MV-4-11 (cell line): ENCODE results near the gene AHCYL1.
A peak's percentile ranks its signal among the peaks of the same experiment; 100 is the strongest.
"Not testable (repeated sequence)": the region's sequence is repeated elsewhere in the genome, so short reads cannot be mapped to it uniquely, and the experiment has no call there.

Experiments used
- DNase-seq: peaks from one replicate; lab custom pipeline; 2025; lab: John Stamatoyannopoulos, UW

Gene AHCYL1

DNA sequence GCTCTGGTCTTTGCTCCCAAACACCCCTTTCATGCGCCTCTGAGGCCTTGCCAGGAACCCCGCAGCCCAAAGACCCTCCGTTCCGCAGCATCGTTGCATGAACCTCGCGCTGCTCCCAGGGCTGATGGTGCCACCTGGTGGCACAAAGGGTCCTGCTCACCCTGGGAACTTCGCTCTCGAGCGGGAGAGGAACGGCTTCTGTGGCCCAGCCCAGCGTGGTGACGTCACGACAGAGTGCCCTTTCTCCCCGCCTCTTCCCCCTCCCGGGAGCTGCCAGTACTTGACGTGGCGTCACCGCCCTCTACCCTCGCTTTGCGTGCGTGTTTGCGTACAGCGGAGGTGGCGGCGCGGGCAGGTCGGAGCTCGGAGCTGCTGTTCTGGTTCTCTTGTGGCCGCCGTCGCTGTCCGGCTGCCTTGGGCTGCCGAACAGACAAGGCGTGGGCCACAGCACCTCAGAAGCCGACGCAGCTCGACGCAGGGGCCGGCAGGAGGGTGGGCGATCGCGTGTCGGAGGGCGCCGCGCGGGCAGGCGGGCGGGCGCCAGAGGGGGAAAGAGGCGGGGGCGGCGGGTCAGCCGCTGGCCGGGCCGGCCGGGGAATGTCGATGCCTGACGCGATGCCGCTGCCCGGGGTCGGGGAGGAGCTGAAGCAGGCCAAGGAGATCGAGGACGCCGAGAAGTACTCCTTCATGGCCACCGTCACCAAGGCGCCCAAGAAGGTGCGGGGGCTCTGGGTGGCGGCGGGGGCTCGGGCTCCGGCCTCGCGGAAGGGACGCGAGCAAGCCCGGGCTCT is at the start of gene AHCYL1:
Gene AHCYL1 (plus strand): TSS at position 310 of the 791 bp plus-strand sequence. CDS start 288 bp downstream, at position 598.
- DNase-seq = peak; percentile 97

DNA sequence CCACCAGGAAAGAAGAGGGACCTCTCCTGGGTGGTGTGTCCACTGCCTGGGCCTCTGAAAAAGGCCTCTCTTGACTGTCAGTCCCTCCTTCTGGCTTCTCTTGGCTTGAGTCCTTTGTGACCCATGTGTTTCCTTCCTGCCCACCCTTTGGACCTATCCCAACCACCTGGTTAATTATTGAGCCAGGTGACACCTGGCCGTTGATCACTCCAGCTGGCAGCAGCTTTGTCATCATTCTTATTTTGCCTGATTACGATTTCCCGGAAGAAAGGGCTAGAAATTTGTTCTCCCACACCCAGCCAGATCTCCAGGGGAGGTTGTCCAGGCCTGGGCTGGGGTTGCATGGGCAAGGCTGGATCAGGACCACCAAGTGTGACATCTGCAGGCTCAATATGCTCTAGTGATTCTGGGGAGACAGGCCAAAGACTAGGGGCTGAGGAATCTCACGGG is 49.1 kb upstream of the AHCYL1 start:
- no peak for DNase-seq

DNA sequence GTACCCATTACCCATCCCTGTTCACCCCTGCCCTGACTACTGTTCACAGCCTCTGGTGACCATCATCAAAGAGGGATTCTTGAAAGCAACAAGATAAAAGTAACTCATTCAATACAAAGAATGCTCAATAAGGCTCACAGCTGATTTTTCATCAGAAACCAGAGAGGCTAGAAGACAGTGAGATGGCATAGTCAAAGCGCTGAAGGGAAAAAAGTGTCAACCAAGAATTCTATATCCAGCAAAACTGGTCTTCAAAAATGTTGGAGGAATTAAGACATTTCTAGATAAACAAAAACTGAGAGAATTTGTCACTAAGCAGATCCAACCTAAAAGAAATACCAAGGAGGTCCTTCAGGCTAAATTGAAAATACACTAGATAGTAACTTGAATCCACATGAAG is 46.8 kb upstream of the AHCYL1 start:
- no peak for DNase-seq

DNA sequence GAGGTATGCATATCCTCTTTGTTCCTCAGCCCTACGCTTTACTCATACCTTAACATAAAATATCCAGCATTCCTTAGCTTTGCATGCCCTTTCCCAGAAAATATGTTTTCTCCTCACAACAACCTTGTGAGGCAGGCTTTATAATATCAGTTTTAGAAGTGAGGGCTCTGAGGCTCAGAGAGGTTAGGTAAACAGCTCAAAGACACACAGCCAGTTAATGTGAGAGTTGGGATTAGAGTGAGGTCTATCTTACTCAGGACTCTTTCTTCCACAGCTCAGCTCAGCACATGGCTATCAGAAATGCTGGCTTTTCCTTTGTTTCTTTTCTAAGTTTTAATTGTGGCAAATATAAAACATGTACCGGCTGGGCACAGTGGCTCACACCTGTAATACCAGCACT is 46.0 kb upstream of the AHCYL1 start:
- DNase-seq = no peak

DNA sequence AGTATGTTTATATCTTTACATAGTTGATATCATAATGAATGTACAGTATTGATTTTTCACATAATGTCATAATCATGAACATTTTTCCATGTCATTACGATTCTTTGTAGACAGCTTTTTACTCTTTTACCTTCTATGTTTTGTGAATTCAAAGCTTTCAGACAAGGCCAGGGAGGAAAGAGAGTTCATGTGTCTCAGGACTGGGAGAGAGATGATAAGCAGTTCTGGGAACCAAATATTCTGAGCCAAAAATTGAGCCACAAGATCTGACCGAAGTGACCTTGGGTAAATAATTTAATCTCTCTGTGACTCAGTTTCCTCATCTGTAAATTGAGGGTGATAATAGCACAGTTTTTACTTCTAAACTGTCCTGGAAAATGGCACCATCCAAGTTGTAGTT is 42.1 kb upstream of the AHCYL1 start:
- no peak for DNase-seq

DNA sequence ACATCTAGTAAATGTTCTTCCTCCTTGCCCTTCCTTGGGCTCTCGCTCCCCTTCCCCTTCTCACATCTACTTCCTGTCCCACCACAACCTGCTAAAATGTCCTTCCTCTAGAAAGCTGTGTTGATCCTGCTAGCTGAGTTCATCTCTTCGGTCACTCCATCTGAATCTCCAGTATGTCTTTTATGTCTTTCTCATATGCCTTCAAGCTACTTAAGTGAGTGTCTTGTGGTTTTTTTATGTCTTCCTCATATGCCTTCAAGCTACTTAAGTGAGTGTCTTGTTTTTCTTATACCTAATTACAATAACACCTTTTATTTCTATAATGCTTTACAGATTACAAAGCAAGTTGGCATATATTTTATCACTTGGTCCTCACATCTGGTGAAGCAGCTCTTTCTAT is 40.0 kb upstream of the AHCYL1 start:
- peak; percentile 61 for DNase-seq

DNA sequence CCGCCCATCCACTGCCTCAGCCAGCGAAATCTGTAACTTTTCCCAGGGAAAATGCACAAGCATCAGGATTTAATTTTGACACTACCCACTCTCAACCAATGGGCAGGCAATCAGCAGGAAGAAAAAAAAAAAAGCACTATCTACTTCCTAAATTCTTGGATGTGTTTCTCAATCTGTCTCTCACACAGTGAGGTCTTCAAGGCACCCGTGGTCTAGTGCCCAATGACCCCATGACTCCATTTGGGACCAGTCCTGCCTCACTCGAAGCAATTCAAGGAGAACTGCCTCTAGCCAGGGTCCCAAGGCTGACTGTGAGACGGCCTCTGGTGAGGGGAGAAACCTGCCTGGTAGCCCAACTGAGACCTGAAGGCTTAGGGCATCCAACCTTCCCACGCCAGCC is 38.1 kb upstream of the AHCYL1 start:
- peak; percentile 59 for DNase-seq

DNA sequence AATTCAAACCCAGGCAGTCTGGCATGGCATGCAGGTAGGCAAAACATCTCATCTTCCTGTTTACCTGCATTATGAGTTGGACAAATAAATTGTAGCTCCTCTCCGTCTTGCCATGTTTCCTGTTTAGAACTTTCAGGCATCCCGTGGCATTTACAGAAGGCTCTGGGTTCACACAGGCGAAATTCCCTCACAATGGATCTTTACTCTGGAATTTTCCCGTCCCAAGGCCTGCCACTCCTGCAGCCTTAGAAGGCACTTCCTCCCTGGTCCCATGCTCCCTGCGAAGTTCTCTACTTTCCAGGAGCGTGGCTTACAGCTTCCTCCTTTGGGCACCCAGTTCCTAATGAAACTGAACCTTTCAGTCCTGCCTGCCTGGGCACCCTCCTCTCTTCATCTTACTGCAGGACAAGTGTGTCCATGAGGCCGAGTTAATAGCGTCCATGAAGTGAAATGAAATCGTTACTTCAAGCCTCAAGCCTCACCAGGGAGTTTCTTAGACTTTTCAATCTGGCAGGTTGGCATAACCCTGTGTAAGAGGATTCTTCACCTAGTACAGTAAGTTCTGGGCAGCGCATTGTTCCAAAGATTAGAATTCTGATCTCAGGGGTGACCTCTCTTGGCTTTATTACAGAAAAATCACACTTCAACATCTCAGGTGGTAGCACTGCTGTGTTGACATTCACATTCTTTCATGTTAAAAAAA is 36.8 kb upstream of the AHCYL1 start:
- peak; percentile 7 for DNase-seq

DNA sequence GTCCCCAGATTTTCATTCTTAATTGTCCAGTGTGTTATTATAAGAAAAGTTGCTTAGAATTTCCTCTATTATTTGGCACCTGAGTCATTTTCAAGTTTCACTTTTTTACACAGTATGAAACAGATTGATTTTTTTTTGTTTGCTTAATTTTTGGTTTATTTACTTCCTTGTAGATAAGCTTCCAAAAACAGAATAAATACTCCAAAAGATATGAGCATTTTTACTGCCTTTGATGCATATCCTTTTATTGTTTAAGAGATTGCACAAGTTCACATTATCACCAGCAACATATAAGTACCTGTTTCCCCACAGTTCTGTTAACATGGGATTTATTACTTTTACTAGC is 36.3 kb upstream of the AHCYL1 start:
- DNase-seq = no peak

DNA sequence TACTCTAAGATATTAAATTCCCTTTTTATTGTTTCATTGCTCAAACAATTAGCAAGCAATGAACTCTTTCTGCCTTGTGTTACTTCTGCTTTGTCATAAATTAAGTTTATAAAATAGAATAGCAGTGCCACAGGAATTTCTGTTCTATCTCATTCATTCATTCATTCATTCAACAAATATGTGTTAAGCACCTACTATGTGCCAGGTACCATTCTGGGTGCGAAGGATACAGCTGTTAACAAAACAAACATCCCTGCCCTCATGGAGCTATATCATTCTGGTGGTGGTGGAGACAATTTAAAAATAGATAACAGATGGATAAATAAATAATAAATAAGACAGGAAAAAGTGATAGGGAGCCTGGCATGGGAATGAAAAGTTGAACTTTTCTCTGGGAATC is 34.5 kb upstream of the AHCYL1 start:
- DNase-seq = no peak

DNA sequence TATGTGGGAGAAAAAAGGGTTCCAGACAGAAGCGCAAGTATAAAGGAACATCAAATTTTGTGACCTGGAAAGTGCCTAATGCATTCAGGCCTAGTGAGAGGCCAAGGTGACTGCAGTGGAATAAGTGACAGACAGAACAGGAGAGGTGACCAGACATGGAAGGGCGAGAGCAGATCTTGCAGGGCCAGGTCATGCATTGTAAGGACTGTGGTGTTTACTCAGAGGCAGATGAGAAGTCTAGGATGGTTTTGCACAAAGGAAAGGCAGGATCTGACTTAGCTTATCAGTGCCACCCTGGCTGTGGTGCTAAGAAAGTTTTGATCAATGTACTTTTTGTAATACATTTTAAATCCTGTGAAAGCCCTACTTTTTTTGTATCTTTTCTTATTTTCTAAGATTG is 34.1 kb upstream of the AHCYL1 start:
- DNase-seq = no peak

DNA sequence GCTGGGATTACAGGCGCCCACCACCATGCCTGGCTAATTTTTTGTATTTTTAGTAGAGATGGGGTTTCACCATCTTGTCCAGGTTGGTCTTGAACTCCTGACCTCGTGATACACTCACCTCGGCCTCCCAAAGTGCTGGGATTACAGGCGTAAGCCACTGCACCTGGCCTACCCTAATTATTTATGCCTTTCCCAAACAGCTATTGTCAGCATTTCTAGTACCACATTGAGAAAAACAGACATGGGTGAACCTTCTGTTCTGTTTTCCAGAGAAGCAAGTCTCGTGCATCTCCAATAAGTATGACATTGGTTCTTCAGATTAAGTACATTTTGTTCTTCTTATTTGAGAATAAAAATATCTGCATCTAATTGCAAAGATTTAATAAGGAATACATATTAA is 33.1 kb upstream of the AHCYL1 start:
- not testable (repeated sequence) for DNase-seq

DNA sequence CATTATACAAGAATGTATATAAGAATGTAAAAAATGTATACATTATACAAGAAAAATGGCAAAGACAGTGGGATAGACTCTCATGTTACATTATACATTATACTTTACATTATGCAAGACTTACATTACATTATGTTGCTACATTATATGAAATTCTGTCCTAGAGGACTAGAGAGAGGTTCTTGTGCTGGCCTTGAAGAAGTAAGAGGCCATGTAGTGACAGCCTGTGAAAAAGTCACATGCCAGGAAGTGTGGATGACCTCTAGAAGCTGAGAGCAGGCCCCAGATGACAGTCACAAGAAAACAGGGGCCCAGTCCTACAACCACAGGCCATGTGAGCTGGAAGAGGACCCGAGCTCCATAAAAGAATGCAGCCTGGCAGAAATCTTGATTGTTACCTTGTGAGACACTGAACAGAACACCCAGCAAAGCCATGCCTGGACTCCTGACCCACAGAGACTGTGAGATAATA is 30.5 kb upstream of the AHCYL1 start:
- no peak for DNase-seq

DNA sequence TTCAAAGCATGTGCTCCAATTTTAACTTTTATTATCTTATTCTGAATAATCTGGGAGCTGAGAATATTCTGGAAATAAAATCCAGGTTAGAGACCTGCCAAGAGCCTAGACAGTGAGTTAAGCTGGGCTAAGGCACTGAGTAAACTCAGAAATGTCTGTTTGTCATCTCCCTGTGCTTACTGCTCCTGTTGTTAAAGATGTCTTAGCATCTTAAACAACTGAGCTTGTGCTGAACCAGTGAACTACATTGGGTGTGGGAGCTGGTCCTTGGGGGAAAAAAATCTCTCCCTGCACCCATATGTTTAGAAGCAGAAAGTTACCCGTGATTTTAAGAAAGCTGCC is 25.0 kb upstream of the AHCYL1 start:
- DNase-seq = no peak

DNA sequence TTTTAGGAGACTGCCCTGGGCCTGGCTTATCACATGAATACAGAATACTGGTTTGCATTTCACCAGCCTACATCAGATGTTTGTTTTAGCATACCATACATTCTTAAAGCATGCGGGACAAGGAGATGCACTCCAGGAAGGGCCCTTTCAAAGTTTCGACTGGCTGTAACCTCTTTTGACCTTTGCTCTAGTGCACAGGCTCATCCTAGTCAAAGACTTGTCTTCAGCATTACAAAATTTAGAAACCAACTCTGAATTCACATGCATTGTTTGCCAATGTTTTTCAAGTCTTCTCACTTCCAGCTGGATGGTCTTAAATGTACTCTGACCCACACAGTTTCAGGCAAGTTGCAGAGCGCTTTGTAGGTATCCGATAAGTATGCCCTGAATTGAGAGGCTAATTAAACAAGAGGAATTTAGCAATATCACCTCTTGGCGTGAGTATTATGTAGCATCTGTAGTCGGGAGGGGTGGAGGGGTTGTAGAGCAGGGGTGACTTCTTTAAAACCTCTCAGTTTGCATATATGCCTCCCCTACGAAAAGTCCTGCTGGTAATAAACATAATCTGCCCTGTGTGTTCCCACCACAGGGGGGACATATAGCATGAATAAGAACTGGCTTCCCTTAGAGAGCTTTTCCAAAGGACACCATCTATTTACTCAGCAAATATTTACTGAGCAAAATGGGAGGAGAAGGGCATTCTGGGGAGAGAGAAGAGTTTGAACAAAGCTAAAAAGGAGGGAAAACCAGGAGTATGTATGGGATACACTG is 24.4 kb upstream of the AHCYL1 start:
- DNase-seq = no peak

DNA sequence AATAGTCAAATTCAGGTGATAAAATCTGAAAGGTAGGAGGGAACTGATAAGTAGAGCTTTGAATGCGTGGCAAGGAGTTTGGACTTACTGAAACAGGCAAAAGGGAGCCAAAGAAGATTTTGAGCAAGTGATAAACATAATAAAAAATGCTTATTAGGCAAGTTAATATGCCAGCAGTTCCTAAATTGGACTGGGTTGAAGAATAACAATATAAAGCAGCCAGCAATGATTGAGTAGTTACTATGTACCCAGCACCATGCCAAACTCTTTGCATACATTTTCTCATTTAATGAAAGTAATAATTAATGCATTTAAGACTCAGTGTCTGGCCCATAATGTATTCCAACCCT is 23.8 kb upstream of the AHCYL1 start:
- DNase-seq = no peak

DNA sequence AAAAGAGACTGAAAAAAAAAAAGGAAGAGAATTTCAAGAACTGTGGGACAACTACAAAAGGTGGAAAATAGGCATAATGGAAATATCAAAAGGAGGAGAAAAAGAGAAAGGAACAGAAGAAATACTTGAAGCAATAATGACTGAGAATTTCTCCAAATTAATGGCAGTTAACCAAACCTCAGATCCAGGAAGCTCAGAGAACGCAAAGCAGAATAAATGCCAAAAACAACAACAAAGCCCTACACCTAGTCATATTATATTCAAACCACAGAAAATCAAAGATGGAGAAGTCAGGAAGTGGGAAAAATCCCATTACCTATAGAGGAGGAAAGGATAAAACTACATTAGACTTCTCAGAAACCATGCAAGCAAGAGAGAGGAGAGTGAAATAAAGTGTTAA is 20.7 kb upstream of the AHCYL1 start:
- no peak for DNase-seq

DNA sequence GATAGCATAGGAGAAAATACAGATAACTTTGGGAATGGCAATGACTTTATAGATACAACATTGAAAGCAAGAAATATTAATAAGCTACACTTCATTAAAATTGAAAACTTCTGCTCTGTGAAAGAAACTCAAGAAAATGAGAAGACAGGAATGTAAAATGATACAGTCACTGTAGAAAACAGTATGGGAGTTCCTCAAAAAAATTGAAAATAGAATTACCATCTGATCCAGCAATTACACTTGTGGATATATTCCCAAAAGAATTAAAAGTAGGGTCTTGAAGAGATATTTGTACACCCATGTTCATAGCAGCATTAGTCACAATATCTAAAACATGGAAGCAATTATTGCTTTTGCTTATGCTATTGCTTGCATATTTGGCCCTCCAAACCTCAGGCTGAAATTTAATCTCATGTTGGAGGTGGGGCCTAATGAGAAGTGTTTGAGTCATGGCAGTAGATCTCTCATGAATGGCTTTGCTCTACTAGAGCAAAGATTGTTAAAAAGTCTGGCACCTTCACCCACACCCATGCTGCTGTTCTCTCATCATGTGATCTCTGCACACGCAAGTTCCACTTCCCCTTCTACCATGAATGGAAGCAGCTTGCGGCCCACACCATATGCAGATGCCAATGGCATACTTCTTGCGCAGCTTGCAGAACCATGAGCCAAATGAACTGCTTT is 15.3 kb upstream of the AHCYL1 start:
- peak; percentile 91 for DNase-seq

DNA sequence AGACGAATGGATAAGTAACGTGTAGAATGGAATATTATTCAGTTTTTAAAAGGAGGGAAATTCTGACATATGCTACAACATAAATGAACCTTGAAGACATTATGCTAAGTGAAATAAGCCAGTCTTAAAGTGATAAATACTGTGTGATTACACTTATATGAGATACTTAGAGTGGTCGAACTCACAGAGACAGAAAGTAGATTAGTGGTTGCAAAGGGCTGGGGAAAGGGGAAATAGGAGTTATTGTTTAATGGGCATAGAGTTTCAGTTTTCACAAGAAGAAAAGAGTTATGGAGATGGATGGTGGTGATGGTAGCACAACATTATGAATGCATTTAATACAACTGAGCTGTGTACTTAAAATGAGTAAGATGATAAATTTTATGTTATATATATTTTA is 14.7 kb upstream of the AHCYL1 start:
- peak; percentile 87 for DNase-seq

DNA sequence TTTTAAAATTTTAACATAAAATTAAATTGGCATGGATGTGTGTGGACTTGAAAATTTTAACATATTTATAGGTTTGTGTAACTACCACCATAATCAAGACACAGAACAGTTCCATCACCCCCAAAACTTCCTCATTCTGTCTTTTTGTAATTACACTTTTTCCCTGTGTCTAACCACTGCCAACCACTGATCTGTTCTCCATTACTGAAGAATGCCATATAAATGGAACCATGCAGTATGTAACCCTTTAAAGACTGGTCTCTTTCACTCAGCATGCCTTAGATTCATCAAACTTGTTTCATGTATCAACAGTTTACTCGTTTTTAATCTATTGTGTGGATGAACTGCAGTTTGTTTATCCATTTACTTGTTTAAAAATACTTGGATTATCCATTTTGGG is 13.0 kb upstream of the AHCYL1 start:
- peak; percentile 84 for DNase-seq

DNA sequence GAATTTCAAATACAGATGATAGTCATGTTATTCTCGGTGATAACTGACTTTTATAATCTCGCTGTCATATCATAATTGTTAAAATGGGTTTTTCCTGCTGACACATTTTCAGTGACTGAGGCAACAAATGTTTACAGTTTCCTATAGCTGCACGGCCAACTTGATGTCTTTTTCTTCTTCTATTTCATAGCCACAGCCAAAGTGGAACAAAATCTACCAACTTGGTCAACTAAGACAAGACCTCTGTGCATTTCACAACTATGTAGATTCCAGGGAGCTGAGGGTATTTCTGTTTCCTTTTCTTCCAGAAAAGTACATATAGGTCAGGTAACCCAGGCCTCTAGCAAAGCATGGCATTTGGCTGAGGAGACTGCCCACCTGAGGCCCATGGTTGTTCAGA is 10.4 kb upstream of the AHCYL1 start:
- DNase-seq = no peak

DNA sequence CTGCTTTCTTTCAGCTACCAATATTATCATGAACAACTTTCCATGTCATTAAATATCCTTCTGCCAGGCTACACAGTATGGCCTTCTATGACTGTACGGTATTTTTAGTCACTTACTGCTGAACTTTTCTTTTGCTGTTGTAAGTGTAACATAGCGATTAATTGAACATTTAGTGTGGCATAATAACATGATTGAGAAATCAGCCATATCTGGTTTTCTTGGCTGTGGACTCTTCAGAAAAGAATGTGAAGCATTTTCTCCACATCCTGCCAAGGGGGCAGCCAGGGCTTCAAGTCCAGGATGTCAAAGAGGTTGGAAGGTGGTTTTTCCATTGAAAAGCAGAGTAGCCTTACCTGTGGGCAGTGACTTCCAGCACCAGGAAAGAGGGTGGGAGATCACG is 8.8 kb upstream of the AHCYL1 start:
- DNase-seq = peak; percentile 7
